ENCODE results near the gene ERBB4.
"Not testable (repeated sequence)": the region's sequence is repeated elsewhere in the genome, so short reads cannot be mapped to it uniquely, and the experiment has no call there.

Gene ERBB4

GRCh38 chr2:211591426-211591825, 947.2 kb downstream of the ERBB4 start:
- no peak for DNase-seq (ENCODE audit: low read depth)

- no peak for DNase-seq (ENCODE audit: low read depth)
These were observed 970.2 kb downstream of the ERBB4 start for GRCh38 chr2:211568439-211568838.

- no peak for DNase-seq (ENCODE audit: low read depth)
These were observed 974.2 kb downstream of the ERBB4 start for GRCh38 chr2:211564441-211564840.

- DNase-seq (ENCODE audit: low read depth) = no peak
These were observed 993.0 kb downstream of the ERBB4 start for GRCh38 chr2:211545582-211545981.

GRCh38 chr2:211534632-211535031, 1004.0 kb downstream of the ERBB4 start:
- DNase-seq (ENCODE audit: low read depth) = no peak

- DNase-seq (ENCODE audit: low read depth) = not testable (repeated sequence)
These were observed 1014.4 kb downstream of the ERBB4 start for GRCh38 chr2:211524248-211524647.

- no peak for DNase-seq (ENCODE audit: low read depth)
These were observed 1022.1 kb downstream of the ERBB4 start for GRCh38 chr2:211516537-211516936.

- DNase-seq (ENCODE audit: low read depth) = no peak
These were observed 1024.6 kb downstream of the ERBB4 start for GRCh38 chr2:211514049-211514448.

GRCh38 chr2:211513446-211513845, 1025.2 kb downstream of the ERBB4 start:
- DNase-seq (ENCODE audit: low read depth) = no peak

GRCh38 chr2:211512806-211513205, 1025.8 kb downstream of the ERBB4 start:
- no peak for DNase-seq (ENCODE audit: low read depth)

GRCh38 chr2:211503856-211504255, 1034.7 kb downstream of the ERBB4 start:
- no peak for DNase-seq (ENCODE audit: low read depth)

GRCh38 chr2:211503198-211503597, 1035.4 kb downstream of the ERBB4 start:
- no peak for DNase-seq (ENCODE audit: low read depth)

GRCh38 chr2:211498551-211499205, 1039.9 kb downstream of the ERBB4 start:
- no peak for DNase-seq (ENCODE audit: low read depth)

- DNase-seq (ENCODE audit: low read depth) = no peak
These were observed 1043.3 kb downstream of the ERBB4 start for GRCh38 chr2:211495339-211495738.

GRCh38 chr2:211494536-211494935, 1044.1 kb downstream of the ERBB4 start:
- no peak for DNase-seq (ENCODE audit: low read depth)

- DNase-seq (ENCODE audit: low read depth) = no peak
These were observed 1044.5 kb downstream of the ERBB4 start for GRCh38 chr2:211494085-211494484.

GRCh38 chr2:211487733-211488132, 1050.9 kb downstream of the ERBB4 start:
- DNase-seq (ENCODE audit: low read depth) = no peak

- no peak for DNase-seq (ENCODE audit: low read depth)
These were observed 1059.0 kb downstream of the ERBB4 start for GRCh38 chr2:211479536-211480150.

GRCh38 chr2:211477537-211478275, 1060.9 kb downstream of the ERBB4 start:
- DNase-seq (ENCODE audit: low read depth) = no peak

GRCh38 chr2:211473116-211473515, 1065.5 kb downstream of the ERBB4 start:
- DNase-seq (ENCODE audit: low read depth) = no peak

- DNase-seq (ENCODE audit: low read depth) = no peak
These were observed 1068.9 kb downstream of the ERBB4 start for GRCh38 chr2:211469664-211470059.

GRCh38 chr2:211468877-211469663, 1069.5 kb downstream of the ERBB4 start:
- DNase-seq (ENCODE audit: low read depth) = no peak

Data from stimulated activated CD8-positive, alpha-beta memory T cell treated with anti-CD3 and anti-CD28 coated beads, Interleukin-7, amount 100 ng/mL, for 24 hours (primary cell).